Kidney (tissue), 14 donors: ENCODE results near the gene ZNF337. TPM values are rescaled to one million over a fixed set of nuclear protein-coding genes. Genes with fewer than 3 reads are reported as not detected.

ENCODE experiments used
- DNase-seq, 5 donors: peaks; one replicate each; pipeline ENCODE4 v3.0.0-alpha.2; 2013 to 2020
- FAIRE-seq: peaks from 2 replicates; lab custom pipeline; 2012; peaks lifted over from hg19 to GRCh38; lab: Jason Lieb, UNC
- H3K27ac ChIP-seq, 2 donors: one replicate each; pipeline ENCODE4 v1.7.0; 2013; ENCODE audit warnings: low read depth in 2 of 2, low read length in 2 of 2, inconsistent platforms in 1 of 2
- H3K27me3 ChIP-seq: one replicate; pipeline ENCODE4 v1.7.1; 2013; ENCODE audit warnings: low read length, inconsistent platforms; ENCODE audit not compliant: control insufficient read depth, insufficient read depth
- H3K36me3 ChIP-seq, 3 donors: one replicate each; pipeline versions ENCODE4 v1.7.0 to v1.7.1; 2013; ENCODE audit warnings: low read length in 3 of 3, control low read depth in 1 of 3, inconsistent platforms in 1 of 3; ENCODE audit not compliant: insufficient read depth in 3 of 3, control insufficient read depth in 2 of 3
- H3K4me1 ChIP-seq, 3 donors: one replicate each; pipeline versions ENCODE4 v1.7.0 to v1.7.1; 2013; ENCODE audit warnings: low read length in 3 of 3, inconsistent platforms in 1 of 3, low read depth in 1 of 3; ENCODE audit not compliant: control insufficient read depth in 2 of 3, insufficient read depth in 2 of 3
- H3K4me3 ChIP-seq, 3 donors: one replicate each; pipeline versions ENCODE4 v1.7.0 to v1.8.1; 2013; ENCODE audit warnings: low read length in 3 of 3, control low read depth in 1 of 3, inconsistent platforms in 1 of 3
- H3K9ac ChIP-seq, 3 donors: one replicate each; pipeline versions ENCODE4 v1.7.0 to v1.7.1; 2013; ENCODE audit warnings: low read length in 3 of 3, control low read depth in 1 of 3, inconsistent platforms in 1 of 3
- H3K9me3 ChIP-seq, 3 donors: one replicate each; pipeline versions ENCODE4 v1.7.0 to v1.7.1; 2013; ENCODE audit warnings: low read length in 3 of 3, control low read depth in 1 of 3, inconsistent platforms in 1 of 3; ENCODE audit not compliant: control insufficient read depth in 2 of 3, insufficient read depth in 1 of 3
- intact Hi-C: fragments of 100-400 bp; cut with DNase I; formaldehyde crosslinking; loops from one replicate; pipeline ENCODE4 v1.11.1; 2022
- polyA plus RNA-seq: library from polyadenylated mRNA; stranded (reverse); fragments of 350-450 nt; fragmentation: Illumina TruSeq; extraction: RNeasy Lipid Tissue Mini Kit (QIAGEN cat#74804); gene quantifications from one replicate; pipeline ENCODE4 v1.2.3, GENCODE V29; 2014; ENCODE audit warnings: low read depth, low replicate concordance; ENCODE audit not compliant: insufficient read depth
- total RNA-seq: library from RNA; stranded (reverse); fragmentation: NEBNext Ultra II Directional; extraction: Animal tissue kit (Norgen Biotek cat#: 25700); gene quantifications from one replicate; pipeline ENCODE4 v1.2.1, GENCODE V29; 2021
- TF ChIP-seq, protein P1 (sequence below): IDR thresholded peaks from 3 replicates; pipeline ENCODE4 v1.5.1; 2012; ENCODE audit warnings: mild to moderate bottlenecking, moderate library complexity, borderline replicate concordance; ENCODE audit not compliant: insufficient read depth; ENCODE audit errors: extremely low read depth
- donor health status: control.
- donor health status: control.
- donor health status: control.
- donor health status: control.
- donor health status: control.
- donor health status: DM: yes; HTN: yes; CAD: no.
- donor health status: Normal renal cell carcinoma (clear cell type).

The ZNF337 gene
- total and polyA plus RNA-seq, 2 donors from 2014 or later = 9.2 to 17.1 TPM

GRCh38 chr20:25738198-25738597 lies 41.5 kb upstream of the ZNF337 start:
- Histone ChIP-seq H3K4me3 (no peak overlapping the region), H3K36me3 (no peaks in the 10 kb centered on the region), H3K9ac (no peak overlapping the region), H3K9me3 (no peaks in the 10 kb centered on the region), H3K27me3 (no peaks in the 10 kb centered on the region), H3K4me1 (no peaks in the 10 kb centered on the region), H3K27ac (no peak overlapping the region)
- FAIRE-seq (no peak), DNase-seq (no peak)
- TF ChIP-seq, protein P1, sequence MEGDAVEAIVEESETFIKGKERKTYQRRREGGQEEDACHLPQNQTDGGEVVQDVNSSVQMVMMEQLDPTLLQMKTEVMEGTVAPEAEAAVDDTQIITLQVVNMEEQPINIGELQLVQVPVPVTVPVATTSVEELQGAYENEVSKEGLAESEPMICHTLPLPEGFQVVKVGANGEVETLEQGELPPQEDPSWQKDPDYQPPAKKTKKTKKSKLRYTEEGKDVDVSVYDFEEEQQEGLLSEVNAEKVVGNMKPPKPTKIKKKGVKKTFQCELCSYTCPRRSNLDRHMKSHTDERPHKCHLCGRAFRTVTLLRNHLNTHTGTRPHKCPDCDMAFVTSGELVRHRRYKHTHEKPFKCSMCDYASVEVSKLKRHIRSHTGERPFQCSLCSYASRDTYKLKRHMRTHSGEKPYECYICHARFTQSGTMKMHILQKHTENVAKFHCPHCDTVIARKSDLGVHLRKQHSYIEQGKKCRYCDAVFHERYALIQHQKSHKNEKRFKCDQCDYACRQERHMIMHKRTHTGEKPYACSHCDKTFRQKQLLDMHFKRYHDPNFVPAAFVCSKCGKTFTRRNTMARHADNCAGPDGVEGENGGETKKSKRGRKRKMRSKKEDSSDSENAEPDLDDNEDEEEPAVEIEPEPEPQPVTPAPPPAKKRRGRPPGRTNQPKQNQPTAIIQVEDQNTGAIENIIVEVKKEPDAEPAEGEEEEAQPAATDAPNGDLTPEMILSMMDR = no peak
- intact Hi-C loops = no loop called here

DNA sequence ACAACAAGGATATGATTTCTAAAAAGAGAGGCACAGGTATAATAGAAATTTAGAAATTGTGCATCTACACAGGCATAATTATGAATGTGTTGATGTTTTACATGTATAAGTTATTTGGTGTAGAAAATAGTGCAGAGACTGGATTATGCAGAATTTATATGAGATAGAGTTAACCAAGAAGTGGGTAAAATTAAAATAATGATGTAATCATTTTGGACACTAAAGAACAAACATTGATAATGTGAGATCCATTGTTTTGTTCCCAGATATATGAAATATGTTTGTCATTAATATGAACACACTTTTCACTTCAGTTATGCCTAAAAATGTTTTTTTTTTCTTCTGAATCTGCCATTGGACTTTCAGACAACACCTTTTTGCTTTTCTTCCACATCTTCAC lies 37.2 kb upstream of the ZNF337 start:
- FAIRE-seq (no peak), DNase-seq (no peak)
- Histone ChIP-seq H3K4me3 (no peak overlapping the region), H3K27ac (no peak overlapping the region), H3K4me1 (no peaks in the 10 kb centered on the region), H3K27me3 (no peaks in the 10 kb centered on the region), H3K36me3 (no peaks in the 10 kb centered on the region), H3K9ac (no peak overlapping the region), H3K9me3 (no peaks in the 10 kb centered on the region)
- intact Hi-C loops = no loop called here
- TF ChIP-seq, protein P1 = no peak

GRCh38 chr20:25730862-25731261 lies 34.2 kb upstream of the ZNF337 start:
- Histone ChIP-seq H3K9ac (no peak overlapping the region), H3K9me3 (peaks cover 0 to 5% (median 0%) of the 10 kb centered on the region in 3 donors), H3K36me3 (no peaks in the 10 kb centered on the region), H3K4me3 (no peak overlapping the region), H3K27ac (no peak overlapping the region), H3K27me3 (no peaks in the 10 kb centered on the region), H3K4me1 (no peaks in the 10 kb centered on the region)
- FAIRE-seq (no peak), DNase-seq (no peak)
- TF ChIP-seq, protein P1 = no peak
- intact Hi-C loops = no loop called here

DNA sequence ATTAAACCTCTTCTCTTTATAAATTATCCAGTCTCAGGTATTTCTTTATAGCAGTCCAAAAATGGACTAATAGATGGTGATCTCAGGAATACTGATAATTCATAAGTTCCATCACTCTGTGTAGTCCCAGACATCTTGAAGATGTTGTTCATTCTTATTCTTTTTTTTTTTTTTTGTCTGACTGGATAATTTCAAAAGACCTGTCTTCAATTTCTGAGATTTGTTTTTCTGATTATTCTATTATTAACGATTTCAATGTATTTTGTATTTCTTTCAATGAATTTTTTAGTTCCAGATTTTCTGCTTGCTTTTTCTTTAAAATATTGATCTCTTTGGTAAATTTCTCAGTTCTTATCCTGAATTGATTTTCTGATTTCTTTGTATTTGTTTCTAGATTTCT lies 29.7 kb upstream of the ZNF337 start:
- intact Hi-C loops = no loop called here
- no peaks in the 10 kb centered on the region for H3K27me3 ChIP-seq
- TF ChIP-seq, protein P1 = no peak
- no peak overlapping the region for H3K27ac ChIP-seq
- no peaks in the 10 kb centered on the region for H3K36me3 ChIP-seq
- H3K9ac ChIP-seq = no peak overlapping the region
- FAIRE-seq = peak; percentile 30
- no peaks in the 10 kb centered on the region for H3K4me1 ChIP-seq
- no peak for DNase-seq
- no peak overlapping the region for H3K4me3 ChIP-seq
- H3K9me3 ChIP-seq = peaks cover 0 to 7% (median 0%) of the 10 kb centered on the region in 3 donors
